Mucosa of stomach (tissue), 1 donor: ENCODE data around the gene ZSWIM2.

Experiments
- H3K27me3 ChIP-seq: one replicate; pipeline ENCODE4 v1.7.0; 2013; ENCODE audit warnings: mild to moderate bottlenecking, low read length; ENCODE audit not compliant: control insufficient read depth, insufficient read depth
- H3K36me3 ChIP-seq: one replicate; pipeline ENCODE4 v1.7.0; 2013; ENCODE audit warnings: low read length; ENCODE audit not compliant: control insufficient read depth, insufficient read depth
- H3K4me1 ChIP-seq: one replicate; pipeline ENCODE4 v1.7.0; 2013; ENCODE audit warnings: mild to moderate bottlenecking, low read length; ENCODE audit not compliant: control insufficient read depth, insufficient read depth
- H3K4me3 ChIP-seq: one replicate; pipeline ENCODE4 v1.7.0; 2013; ENCODE audit warnings: low read length
- H3K9ac ChIP-seq: one replicate; pipeline ENCODE4 v1.7.0; 2013; ENCODE audit warnings: mild to moderate bottlenecking, low read length, moderate library complexity
- H3K9me3 ChIP-seq: one replicate; pipeline ENCODE4 v1.7.0; 2013; ENCODE audit warnings: mild to moderate bottlenecking, low read length, moderate library complexity; ENCODE audit not compliant: control insufficient read depth
- donor health status: Pancreatic carcinoma.

Gene ZSWIM2

DNA sequence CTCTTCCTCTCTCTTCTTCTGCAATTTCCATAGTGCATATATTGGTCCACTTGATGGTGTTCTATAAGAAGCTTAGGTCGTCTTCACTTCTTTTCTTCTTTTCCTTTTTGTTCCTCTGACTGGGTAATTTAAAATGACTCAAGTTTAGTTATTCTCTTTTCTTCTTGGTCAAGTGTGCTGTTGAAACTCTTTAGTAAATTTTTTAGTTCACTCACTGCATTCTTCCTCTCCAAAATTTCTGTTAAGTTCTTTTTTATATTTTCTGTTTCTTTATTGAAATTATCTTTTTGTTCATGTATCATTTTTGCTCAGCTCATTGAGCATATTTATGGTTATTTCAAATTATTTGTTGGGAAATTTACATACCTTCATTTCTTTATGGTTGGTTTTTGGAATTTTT is 32.7 kb upstream of the ZSWIM2 start:
- Histone ChIP-seq H3K4me1 (no peaks in the 10 kb centered on the region), H3K4me3 (no peak overlapping the region), H3K36me3 (no peaks in the 10 kb centered on the region), H3K9me3 (no peaks in the 10 kb centered on the region), H3K27me3 (no peaks in the 10 kb centered on the region), H3K9ac (no peak overlapping the region)

DNA sequence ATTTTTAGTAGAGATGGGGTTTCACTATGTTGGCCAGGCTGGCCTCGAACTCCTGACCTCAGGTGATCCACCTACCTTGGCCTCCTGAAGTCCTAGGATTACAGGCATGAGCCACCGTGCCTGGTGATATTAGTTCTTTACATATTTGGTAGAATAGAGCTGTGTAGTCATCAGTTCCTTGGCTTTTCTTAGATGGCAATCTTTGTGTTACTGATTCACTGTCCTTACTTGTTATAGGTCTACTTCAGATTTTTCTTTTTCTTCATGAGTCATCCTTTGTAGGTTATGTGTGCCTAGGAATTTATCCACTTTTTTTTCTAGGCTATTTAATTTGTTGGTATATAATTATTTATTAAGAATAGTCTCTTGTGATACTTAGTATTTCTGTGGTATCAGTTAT is 30.3 kb upstream of the ZSWIM2 start:
- Histone ChIP-seq H3K4me3 (no peak overlapping the region), H3K36me3 (no peaks in the 10 kb centered on the region)

DNA sequence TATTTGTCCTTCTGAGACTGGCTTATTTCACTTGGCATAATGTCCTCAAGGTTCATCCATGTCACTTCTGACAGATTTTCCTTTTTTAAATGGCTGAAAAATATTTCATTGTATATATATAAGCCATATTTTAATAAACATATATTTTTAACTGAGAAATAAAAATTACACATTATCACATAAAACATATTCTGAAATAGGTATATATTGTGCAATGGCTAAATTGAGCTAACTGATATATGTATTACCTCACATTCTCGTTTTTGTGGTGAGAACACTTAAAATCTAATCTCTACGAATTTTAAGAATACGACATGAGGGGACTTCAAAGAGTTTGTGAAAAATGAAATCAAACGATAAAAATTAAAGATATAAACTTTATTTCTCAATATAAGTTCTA is 25.7 kb upstream of the ZSWIM2 start:
- Histone ChIP-seq H3K4me1 (no peaks in the 10 kb centered on the region), H3K4me3 (no peak overlapping the region), H3K36me3 (no peaks in the 10 kb centered on the region), H3K9me3 (no peaks in the 10 kb centered on the region), H3K27me3 (no peaks in the 10 kb centered on the region), H3K9ac (no peak overlapping the region)

More for the DNA sequence above, 30.3 kb upstream of the ZSWIM2 start:
- Histone ChIP-seq H3K9me3 (no peaks in the 10 kb centered on the region), H3K27me3 (no peaks in the 10 kb centered on the region), H3K9ac (no peak overlapping the region), H3K4me1 (no peaks in the 10 kb centered on the region)

DNA sequence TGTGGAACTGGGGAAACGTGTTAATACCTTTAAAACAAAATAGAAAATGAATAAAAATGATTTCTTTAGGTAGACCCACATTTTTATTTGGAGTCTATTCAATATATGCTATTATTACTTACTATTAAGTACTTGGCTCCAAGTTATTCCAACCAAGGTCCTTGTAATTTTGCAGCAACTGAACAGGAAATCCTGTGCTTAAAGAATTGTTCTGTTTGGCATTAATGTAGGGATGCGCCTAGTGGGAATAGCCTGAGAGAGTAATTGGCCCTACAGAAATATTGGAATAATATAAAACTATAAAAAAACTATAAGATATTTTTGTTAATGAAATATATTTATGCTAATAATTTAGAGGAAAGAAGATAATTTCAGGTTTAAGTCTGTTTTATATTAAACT is 22.9 kb upstream of the ZSWIM2 start:
- Histone ChIP-seq H3K9ac (no peak overlapping the region), H3K36me3 (no peaks in the 10 kb centered on the region)

DNA sequence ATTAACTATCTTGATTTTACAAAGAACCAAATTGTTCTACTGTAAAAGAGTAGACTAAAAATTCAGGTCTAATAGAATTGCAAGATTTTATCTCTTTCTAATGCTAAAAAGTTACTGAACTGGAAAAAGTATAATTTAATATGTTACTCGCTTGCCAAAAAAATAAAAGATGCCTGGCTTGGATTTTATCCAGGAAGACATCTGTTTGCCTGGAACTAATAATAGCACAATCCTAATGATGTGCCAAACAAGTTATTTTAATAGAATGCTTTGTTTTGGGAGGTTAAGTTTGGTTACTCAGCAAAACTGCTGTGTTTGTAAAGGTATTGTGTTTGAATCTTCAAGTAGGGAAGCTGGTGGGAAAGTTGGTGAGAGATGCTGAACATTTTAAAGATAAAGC is 19.4 kb upstream of the ZSWIM2 start:
- Histone ChIP-seq H3K4me1 (no peaks in the 10 kb centered on the region), H3K27me3 (no peaks in the 10 kb centered on the region), H3K9ac (no peak overlapping the region), H3K9me3 (no peaks in the 10 kb centered on the region), H3K4me3 (no peak overlapping the region), H3K36me3 (no peaks in the 10 kb centered on the region)

More for the DNA sequence above, 22.9 kb upstream of the ZSWIM2 start:
- Histone ChIP-seq H3K4me1 (no peaks in the 10 kb centered on the region), H3K27me3 (no peaks in the 10 kb centered on the region), H3K4me3 (no peak overlapping the region), H3K9me3 (no peaks in the 10 kb centered on the region)

DNA sequence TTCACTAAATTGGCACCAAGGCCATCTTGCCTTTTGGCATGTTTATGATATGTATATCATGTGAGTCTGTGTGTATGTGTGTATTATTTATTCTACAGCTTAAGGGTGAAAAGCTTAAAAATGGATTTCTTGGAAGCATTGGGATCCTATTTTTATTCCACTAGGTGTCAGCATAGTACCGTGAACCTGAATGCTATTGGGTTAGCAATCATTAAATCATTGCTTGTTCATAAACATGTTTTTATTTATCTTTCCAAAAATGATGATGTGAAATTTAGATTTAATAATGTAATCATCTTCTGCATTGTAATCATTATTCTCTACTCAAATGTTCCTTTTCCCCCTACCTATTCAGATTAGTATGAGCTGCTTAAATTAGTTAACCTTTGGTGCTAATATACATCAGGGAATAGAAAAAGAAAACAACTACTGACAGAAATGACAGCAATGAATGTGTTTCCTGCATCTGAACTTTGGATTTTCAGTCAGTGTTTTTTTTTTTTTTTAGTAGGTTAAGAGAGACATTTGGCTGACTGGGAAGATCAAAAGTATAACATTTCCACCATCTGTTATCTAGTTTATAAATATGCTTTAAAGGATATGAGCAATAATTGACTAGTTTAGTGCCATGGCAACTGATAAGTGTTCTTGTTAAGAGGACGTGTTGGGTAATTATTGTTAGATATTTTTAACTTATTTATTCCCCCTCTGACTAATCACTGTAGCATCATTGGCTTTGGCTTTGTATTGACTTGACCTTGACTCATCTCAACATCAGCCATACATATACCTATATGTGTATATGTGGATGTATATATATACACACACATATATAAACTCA is 14.1 kb upstream of the ZSWIM2 start:
- no peaks in the 10 kb centered on the region for H3K27me3 ChIP-seq
- H3K4me3 ChIP-seq: no peak overlapping the region
- H3K9ac ChIP-seq: no peak overlapping the region
- H3K36me3 ChIP-seq: no peaks in the 10 kb centered on the region
- no peaks in the 10 kb centered on the region for H3K4me1 ChIP-seq
- no peaks in the 10 kb centered on the region for H3K9me3 ChIP-seq

DNA sequence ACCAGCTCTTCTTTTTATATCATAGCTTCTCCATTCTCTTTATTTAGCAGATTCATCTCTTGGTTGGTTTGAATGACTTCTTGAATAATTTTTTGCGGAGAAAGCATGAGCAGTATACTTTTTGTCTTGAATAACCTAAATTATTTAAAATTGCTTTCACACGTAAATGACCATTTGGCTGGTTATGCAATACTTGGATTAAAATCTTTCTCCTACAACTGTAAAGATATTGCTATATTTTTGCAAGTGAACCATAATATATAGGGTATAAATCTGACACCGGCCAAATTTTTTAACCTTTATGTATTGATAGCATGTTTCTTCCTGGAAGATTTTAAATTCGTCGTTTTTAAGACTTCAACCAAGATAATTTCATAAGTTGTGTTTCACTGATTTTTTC is 6.2 kb upstream of the ZSWIM2 start:
- Histone ChIP-seq H3K4me1 (no peaks in the 10 kb centered on the region), H3K9ac (no peak overlapping the region), H3K27me3 (no peaks in the 10 kb centered on the region), H3K36me3 (no peaks in the 10 kb centered on the region), H3K4me3 (no peak overlapping the region), H3K9me3 (no peaks in the 10 kb centered on the region)

DNA sequence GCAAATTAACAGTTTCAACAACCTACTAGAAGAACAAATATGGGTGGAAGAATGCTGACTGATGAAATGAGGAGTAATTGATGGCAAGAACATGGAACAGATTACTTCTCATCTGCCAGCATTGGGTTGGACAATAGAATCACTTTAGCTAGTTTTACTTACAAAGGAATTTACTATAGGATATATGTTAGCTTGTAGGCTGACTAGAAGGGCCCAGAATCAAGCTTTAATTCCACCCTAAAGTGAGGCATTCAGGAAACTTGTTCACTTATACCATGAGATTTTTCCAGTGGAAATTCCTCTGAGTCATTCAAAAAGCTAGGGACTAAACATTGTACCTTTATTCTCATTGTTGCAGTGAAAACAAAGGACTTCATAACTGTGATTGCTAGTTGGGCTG is 5.0 kb upstream of the ZSWIM2 start:
- peaks cover 6% of the 10 kb centered on the region for H3K27me3 ChIP-seq
- no peaks in the 10 kb centered on the region for H3K36me3 ChIP-seq
- H3K9me3 ChIP-seq: no peaks in the 10 kb centered on the region
- peaks cover 4% of the 10 kb centered on the region for H3K4me1 ChIP-seq
- H3K4me3 ChIP-seq: no peak overlapping the region
- no peak overlapping the region for H3K9ac ChIP-seq

DNA sequence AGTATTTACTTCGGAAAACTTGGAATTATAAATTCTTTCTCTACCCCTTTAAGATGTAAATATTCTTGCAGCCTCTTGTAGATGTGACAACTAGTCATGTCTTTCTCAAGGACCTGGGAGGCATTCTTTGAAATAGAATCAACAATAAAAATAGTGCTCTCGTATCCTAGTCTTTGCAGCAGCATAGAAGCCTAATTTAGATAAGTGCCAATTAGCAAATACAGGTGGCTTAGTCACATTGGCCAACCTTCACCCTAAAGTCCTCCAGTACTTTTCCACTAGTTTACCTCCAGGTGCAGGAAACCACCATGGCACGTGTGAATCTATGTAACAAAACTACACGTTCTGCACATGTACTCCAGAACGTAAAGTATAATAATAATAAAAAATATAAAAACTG is 3.5 kb upstream of the ZSWIM2 start:
- Histone ChIP-seq H3K36me3 (no peaks in the 10 kb centered on the region), H3K9ac (no peak overlapping the region), H3K27me3 (peaks cover 10% of the 10 kb centered on the region), H3K9me3 (no peaks in the 10 kb centered on the region), H3K4me3 (no peak overlapping the region), H3K4me1 (peaks cover 8% of the 10 kb centered on the region)

DNA sequence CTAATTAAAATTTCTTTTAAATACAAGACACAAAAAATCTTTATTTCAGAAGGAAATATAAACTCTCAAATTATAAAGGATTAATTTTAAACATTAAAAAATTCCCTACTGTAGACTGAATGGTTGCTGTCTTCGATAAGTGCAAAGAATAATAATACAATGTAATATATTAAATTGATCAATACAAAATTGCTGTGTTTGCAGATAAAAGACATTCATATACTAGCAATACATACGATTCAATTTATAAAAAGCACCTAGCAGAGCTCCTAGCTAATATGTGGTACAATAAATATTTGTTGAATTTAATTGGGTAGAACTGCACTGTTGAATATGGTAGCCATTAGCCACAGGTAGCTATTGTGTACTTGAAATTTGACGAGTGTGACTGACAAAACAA is 6.6 kb downstream of the ZSWIM2 start:
- Histone ChIP-seq H3K9ac (no peak overlapping the region), H3K9me3 (no peaks in the 10 kb centered on the region), H3K4me3 (no peak overlapping the region), H3K36me3 (no peaks in the 10 kb centered on the region), H3K27me3 (no peaks in the 10 kb centered on the region), H3K4me1 (no peaks in the 10 kb centered on the region)

DNA sequence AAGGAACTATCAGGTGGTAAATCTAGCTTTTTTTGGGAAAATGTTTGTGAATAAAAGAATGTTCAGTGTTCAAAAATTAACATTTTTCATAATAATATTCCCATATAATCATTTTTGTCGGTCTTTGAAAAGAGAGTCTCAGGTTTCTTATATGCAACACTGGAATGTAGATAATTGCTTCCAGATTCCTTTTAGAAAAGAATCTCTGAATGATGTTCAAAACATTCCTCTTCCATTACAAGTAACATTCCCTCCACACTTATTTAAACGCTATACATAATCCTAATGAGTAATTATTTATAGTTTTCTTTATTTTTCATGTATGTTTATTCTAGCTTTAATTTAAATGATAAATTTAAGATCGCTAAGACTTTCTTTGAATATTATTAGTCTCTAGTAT is 7.0 kb downstream of the ZSWIM2 start:
- no peak overlapping the region for H3K9ac ChIP-seq
- no peaks in the 10 kb centered on the region for H3K4me1 ChIP-seq
- no peak overlapping the region for H3K4me3 ChIP-seq
- H3K9me3 ChIP-seq: no peaks in the 10 kb centered on the region
- no peaks in the 10 kb centered on the region for H3K27me3 ChIP-seq
- H3K36me3 ChIP-seq: no peaks in the 10 kb centered on the region

DNA sequence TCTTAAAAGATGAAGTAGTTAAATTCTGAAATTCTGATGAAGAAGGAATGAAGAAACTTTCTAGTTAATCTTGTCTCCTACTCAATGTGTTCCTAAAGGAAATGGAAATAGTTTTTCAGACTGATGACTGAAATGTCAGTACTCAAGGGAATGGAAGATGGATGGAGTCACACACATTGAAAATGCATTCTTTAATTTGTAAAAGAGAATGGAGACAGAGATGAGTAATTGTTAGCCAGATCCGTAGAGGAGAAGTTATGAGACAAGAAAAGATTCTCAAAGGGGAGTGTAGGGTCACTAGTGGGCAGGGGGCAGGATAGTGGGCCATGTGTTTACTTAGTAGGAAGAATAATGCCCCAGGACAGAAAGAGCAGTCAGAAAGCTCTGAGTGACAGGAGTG is 13.3 kb downstream of the ZSWIM2 start:
- Histone ChIP-seq H3K9ac (no peak overlapping the region), H3K4me3 (no peak overlapping the region), H3K36me3 (no peaks in the 10 kb centered on the region), H3K4me1 (no peaks in the 10 kb centered on the region), H3K9me3 (no peaks in the 10 kb centered on the region), H3K27me3 (no peaks in the 10 kb centered on the region)
